K562 (cell line): Measurements from ENCODE around the gene DENND2A. TPM values are rescaled to one million over a fixed set of nuclear protein-coding genes. Genes with fewer than 3 reads are reported as not detected.

Experiments used
- BCL6 ChIP-seq: fragments of 250-450 bp; sonication (Bioruptor Pico); IDR thresholded peaks from 2 replicates; pipeline ENCODE4 v1.4.0; 2020
- EGR1 ChIP-seq: fragments of 450-650 bp; conservative IDR thresholded peaks from 2 replicates; pipeline ENCODE4 v1.6.1; 2017; ENCODE audit warnings: mild to moderate bottlenecking
- FUS ChIP-seq: fragments of 200-400 bp; formaldehyde crosslinking; optimal IDR thresholded peaks from 2 replicates; pipeline ENCODE3; 2017; ENCODE audit warnings: low read depth, low read length
- L3MBTL2 ChIP-seq: fragments of 450-650 bp; IDR thresholded peaks from 2 replicates; pipeline ENCODE4 v1.6.1; 2016; ENCODE audit warnings: mild to moderate bottlenecking, moderate library complexity
- LEF1 ChIP-seq: fragments of 450-650 bp; IDR thresholded peaks from 2 replicates; pipeline ENCODE4 v1.6.1; 2016; ENCODE audit warnings: mild to moderate bottlenecking
- MED1 ChIP-seq: sonication (generic); formaldehyde crosslinking; IDR thresholded peaks from 2 replicates; pipeline ENCODE4 v1.8.1; 2023; ENCODE audit warnings: missing genetic modification reagents, borderline replicate concordance
- MTA1 ChIP-seq: fragments of 450-650 bp; IDR thresholded peaks from 2 replicates; pipeline ENCODE4 v1.6.1; 2017; ENCODE audit warnings: borderline replicate concordance
- POLR2AphosphoS5 ChIP-seq: IDR thresholded peaks from 2 replicates; pipeline ENCODE4 v1.6.1; 2011; ENCODE audit warnings: mild to moderate bottlenecking, low read depth, low read length, moderate library complexity; ENCODE audit not compliant: control insufficient read depth, insufficient read depth
- RAD51 ChIP-seq: fragments of 450-650 bp; IDR thresholded peaks from 2 replicates; pipeline ENCODE4 v1.7.1; 2016; ENCODE audit warnings: low read depth, mild to moderate bottlenecking, borderline replicate concordance
- RBM15 ChIP-seq: fragments of 200-400 bp; formaldehyde crosslinking; IDR thresholded peaks from 2 replicates; pipeline ENCODE4 v1.6.1; 2018; ENCODE audit warnings: mild to moderate bottlenecking, low read length, moderate library complexity; ENCODE audit not compliant: insufficient read depth
- SMARCA4 ChIP-seq: fragments of 450-650 bp; IDR thresholded peaks from 2 replicates; pipeline ENCODE4 v1.6.1; 2016
- ZFP30 ChIP-seq: fragments of 250-450 bp; sonication (Bioruptor Pico); IDR thresholded peaks from 2 replicates; pipeline ENCODE4 v1.8.0; 2022; ENCODE audit warnings: moderate library complexity, mild to moderate bottlenecking, inconsistent platforms, borderline replicate concordance
- ZNF436 ChIP-seq: fragments of 250-450, 450-650 bp; sonication (Bioruptor Pico); formaldehyde crosslinking; IDR thresholded peaks from 2 replicates; pipeline ENCODE4 v1.7.0; 2020; ENCODE audit warnings: mild to moderate bottlenecking
- ZNF589 ChIP-seq: fragments of 200-800 bp; sonication (Bioruptor generic); IDR thresholded peaks from 2 replicates; pipeline ENCODE4 v1.6.1; 2016; ENCODE audit warnings: low read depth, missing genetic modification characterization, missing compliant biosample characterization
- polyA plus RNA-seq, 8 experiments: library from polyadenylated mRNA; depleted of rRNA in 4 of 8; stranded (reverse) in 5 of 8; unstranded in 3 of 8; fragments of >200 nt; fragmentation: Nextera tagmentation in 2 of 8; fragmentation: Illumina TruSeq in 1 of 8; extraction: Ambion mirVana in 2 of 8; extraction: Trizol in 1 of 8; gene quantifications; 2 replicates each; pipeline versions ENCODE4 v1.2.1 to v1.2.3, GENCODE V29; 2011 to 2014; ENCODE audit warnings: inconsistent platforms in 1 of 8, missing spikeins in 1 of 8
- total RNA-seq, 7 experiments: library from RNA; depleted of rRNA in 6 of 7; stranded (reverse); fragments of >200 nt in 6 of 7; fragmentation: Illumina TruSeq in 2 of 7; extraction: Trizol in 2 of 7; gene quantifications; 2 replicates each; pipeline versions ENCODE4 v1.2.1 to v1.2.3, GENCODE V29; 2011 to 2021; ENCODE audit warnings: low replicate concordance in 1 of 7
- TF ChIP-seq, protein P1 (sequence below): fragments of 450-650 bp; IDR thresholded peaks from 2 replicates; pipeline ENCODE4 v1.7.1; 2018; ENCODE audit warnings: mild to moderate bottlenecking, low read depth; ENCODE audit not compliant: partially characterized antibody
- TF ChIP-seq, protein P2 (sequence below): sonication (generic); IDR thresholded peaks from 2 replicates; pipeline ENCODE4 v1.6.1; 2016
- TF ChIP-seq, protein P3 (sequence below): IDR thresholded peaks from 3 replicates; pipeline ENCODE4 v1.6.1; 2011; ENCODE audit warnings: borderline replicate concordance, mild to moderate bottlenecking, moderate library complexity; ENCODE audit not compliant: insufficient read length; ENCODE audit errors: extremely low read depth
- TF ChIP-seq, protein P4 (sequence below): IDR thresholded peaks from 2 replicates; pipeline ENCODE4 v1.6.1; 2011; ENCODE audit warnings: borderline replicate concordance, low read depth, mild to moderate bottlenecking, moderate library complexity, low read length; ENCODE audit not compliant: insufficient read depth, poor library complexity, severe bottlenecking

DENND2A gene
- total and polyA plus RNA-seq, 9 of the 15 experiments (the other 6 are each of a cell fraction or from before 2014, with no cell fraction given), result not detected

DNA sequence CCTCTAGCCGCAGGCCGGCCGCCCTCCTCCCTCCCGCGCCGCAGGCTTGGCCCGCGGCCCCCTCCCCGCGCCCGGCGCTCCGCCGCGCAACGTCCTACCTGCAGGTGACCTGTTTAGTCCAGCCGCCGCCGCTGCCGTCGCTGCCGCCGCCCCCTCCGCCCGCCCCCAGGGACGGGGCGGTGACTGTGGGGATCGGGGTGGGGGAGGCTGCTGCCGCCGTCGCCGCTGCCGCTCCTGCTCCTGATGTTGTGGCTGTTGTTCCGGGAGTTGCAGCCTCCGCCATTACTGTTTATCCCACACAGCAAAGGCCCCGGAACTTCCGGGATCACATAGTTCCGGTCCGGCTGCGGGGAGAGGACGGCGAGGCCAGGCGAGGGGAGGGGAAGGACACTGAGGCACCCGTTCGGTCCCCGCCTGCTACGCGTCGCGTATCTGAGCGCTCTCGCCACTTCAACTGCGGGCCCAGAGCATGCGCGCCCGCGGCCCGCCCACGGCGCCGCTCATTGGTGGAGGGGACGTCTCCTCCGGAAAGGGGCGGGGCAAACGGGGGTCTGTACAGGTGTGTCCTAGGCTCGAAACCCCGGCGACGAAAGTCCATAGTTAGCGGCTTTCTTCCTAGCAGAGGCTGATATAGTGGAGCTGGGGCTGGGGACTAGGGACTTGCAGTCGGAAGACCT, 161.4 kb downstream of the DENND2A start, which contains the start of gene MKRN1 (continued):
- TF ChIP-seq, protein P1, sequence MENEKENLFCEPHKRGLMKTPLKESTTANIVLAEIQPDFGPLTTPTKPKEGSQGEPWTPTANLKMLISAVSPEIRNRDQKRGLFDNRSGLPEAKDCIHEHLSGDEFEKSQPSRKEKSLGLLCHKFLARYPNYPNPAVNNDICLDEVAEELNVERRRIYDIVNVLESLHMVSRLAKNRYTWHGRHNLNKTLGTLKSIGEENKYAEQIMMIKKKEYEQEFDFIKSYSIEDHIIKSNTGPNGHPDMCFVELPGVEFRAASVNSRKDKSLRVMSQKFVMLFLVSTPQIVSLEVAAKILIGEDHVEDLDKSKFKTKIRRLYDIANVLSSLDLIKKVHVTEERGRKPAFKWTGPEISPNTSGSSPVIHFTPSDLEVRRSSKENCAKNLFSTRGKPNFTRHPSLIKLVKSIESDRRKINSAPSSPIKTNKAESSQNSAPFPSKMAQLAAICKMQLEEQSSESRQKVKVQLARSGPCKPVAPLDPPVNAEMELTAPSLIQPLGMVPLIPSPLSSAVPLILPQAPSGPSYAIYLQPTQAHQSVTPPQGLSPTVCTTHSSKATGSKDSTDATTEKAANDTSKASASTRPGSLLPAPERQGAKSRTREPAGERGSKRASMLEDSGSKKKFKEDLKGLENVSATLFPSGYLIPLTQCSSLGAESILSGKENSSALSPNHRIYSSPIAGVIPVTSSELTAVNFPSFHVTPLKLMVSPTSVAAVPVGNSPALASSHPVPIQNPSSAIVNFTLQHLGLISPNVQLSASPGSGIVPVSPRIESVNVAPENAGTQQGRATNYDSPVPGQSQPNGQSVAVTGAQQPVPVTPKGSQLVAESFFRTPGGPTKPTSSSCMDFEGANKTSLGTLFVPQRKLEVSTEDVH, result peak; percentile 93
- TF ChIP-seq L3MBTL2, result peak; percentile 98
- no peak for TF ChIP-seq RBM15
- TF ChIP-seq BCL6 (CRISPR knock-in tag), result no peak
- peak; percentile 89 for TF ChIP-seq POLR2AphosphoS5
- TF ChIP-seq ZNF436 (CRISPR knock-in tag), result no peak
- TF ChIP-seq, protein P2, sequence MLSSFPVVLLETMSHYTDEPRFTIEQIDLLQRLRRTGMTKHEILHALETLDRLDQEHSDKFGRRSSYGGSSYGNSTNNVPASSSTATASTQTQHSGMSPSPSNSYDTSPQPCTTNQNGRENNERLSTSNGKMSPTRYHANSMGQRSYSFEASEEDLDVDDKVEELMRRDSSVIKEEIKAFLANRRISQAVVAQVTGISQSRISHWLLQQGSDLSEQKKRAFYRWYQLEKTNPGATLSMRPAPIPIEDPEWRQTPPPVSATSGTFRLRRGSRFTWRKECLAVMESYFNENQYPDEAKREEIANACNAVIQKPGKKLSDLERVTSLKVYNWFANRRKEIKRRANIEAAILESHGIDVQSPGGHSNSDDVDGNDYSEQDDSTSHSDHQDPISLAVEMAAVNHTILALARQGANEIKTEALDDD, result no peak
- TF ChIP-seq, protein P3, sequence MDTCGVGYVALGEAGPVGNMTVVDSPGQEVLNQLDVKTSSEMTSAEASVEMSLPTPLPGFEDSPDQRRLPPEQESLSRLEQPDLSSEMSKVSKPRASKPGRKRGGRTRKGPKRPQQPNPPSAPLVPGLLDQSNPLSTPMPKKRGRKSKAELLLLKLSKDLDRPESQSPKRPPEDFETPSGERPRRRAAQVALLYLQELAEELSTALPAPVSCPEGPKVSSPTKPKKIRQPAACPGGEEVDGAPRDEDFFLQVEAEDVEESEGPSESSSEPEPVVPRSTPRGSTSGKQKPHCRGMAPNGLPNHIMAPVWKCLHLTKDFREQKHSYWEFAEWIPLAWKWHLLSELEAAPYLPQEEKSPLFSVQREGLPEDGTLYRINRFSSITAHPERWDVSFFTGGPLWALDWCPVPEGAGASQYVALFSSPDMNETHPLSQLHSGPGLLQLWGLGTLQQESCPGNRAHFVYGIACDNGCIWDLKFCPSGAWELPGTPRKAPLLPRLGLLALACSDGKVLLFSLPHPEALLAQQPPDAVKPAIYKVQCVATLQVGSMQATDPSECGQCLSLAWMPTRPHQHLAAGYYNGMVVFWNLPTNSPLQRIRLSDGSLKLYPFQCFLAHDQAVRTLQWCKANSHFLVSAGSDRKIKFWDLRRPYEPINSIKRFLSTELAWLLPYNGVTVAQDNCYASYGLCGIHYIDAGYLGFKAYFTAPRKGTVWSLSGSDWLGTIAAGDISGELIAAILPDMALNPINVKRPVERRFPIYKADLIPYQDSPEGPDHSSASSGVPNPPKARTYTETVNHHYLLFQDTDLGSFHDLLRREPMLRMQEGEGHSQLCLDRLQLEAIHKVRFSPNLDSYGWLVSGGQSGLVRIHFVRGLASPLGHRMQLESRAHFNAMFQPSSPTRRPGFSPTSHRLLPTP, result peak; percentile 3
- TF ChIP-seq EGR1, result peak; percentile 81
- TF ChIP-seq SMARCA4, result no peak
- TF ChIP-seq RAD51, result no peak; the same call in 1 of the 2 replicates
- TF ChIP-seq, protein P4, sequence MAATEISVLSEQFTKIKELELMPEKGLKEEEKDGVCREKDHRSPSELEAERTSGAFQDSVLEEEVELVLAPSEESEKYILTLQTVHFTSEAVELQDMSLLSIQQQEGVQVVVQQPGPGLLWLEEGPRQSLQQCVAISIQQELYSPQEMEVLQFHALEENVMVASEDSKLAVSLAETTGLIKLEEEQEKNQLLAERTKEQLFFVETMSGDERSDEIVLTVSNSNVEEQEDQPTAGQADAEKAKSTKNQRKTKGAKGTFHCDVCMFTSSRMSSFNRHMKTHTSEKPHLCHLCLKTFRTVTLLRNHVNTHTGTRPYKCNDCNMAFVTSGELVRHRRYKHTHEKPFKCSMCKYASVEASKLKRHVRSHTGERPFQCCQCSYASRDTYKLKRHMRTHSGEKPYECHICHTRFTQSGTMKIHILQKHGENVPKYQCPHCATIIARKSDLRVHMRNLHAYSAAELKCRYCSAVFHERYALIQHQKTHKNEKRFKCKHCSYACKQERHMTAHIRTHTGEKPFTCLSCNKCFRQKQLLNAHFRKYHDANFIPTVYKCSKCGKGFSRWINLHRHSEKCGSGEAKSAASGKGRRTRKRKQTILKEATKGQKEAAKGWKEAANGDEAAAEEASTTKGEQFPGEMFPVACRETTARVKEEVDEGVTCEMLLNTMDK, result no peak
- TF ChIP-seq MED1 (CRISPR knock-in tag), result no peak; the same call in 1 of the 2 replicates
- no peak for TF ChIP-seq MTA1
- TF ChIP-seq LEF1, result no peak
- peak; percentile 50 for TF ChIP-seq FUS
- TF ChIP-seq ZFP30 (CRISPR knock-in tag), result no peak
- no peak; the same call in 1 of the 2 replicates for TF ChIP-seq ZNF589 (CRISPR knock-in tag)
